Measurements from ENCODE around the gene SPATA16.

The SPATA16 gene

DNA sequence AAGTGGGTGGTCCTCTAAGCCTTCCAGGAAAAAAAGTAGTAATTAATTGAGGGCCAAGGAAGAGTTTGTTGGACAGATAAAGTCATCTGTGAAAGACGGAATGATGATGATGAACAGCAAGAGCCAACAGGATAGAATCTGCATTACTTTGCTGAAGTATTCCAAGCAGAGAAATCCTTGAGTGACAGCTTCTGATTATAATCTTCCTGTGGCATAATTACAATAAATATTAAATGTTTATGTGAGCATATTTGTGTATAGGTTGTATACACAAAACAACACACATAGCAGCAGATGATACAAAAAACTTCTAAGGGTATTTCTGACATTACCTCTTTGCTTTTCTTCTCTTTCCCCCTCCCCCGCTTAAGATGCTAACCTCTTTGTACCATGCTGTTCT is 147.6 kb downstream of the SPATA16 start:
- H3K9me3 ChIP-seq (ENCODE audit: control insufficient read depth, insufficient read depth, low read length): no peaks in the 10 kb centered on the region
- no peaks in the 10 kb centered on the region for H4K20me1 ChIP-seq (ENCODE audit: control insufficient read depth, insufficient read depth, low read depth, low read length)
- H3K27me3 ChIP-seq (ENCODE audit: control insufficient read depth, low read length): no peaks in the 10 kb centered on the region
- TF ChIP-seq EZH2phosphoT487 (IDR thresholded peaks at IDR 0.05; ENCODE audit: borderline replicate concordance, low read length) (no peak), CTCF (IDR thresholded peaks at IDR 0.05; ENCODE audit: low read depth, low read length, poor library complexity, severe bottlenecking) (no peak)
- H3K4me2 ChIP-seq (ENCODE audit: low read length): no peak overlapping the region
- no peaks in the 10 kb centered on the region for H3F3A ChIP-seq (ENCODE audit: control insufficient read depth, insufficient read depth)
- H3K36me3 ChIP-seq (ENCODE audit: control insufficient read depth, low read length): no peaks in the 10 kb centered on the region
- no peaks in the 10 kb centered on the region for H3K9me2 ChIP-seq (replicated peaks; ENCODE audit: control insufficient read depth, low read length)
- H3K4me3 ChIP-seq (ENCODE audit: low read length): no peak overlapping the region
- H3K27ac ChIP-seq (ENCODE audit: low read depth, low read length): no peak overlapping the region
- H3K79me2 ChIP-seq (ENCODE audit: control insufficient read depth, low read length): no peaks in the 10 kb centered on the region
- H3K4me1 ChIP-seq (ENCODE audit: control insufficient read depth, low read length): no peaks in the 10 kb centered on the region

GRCh38 chr3:172991424-172991996 is 149.5 kb downstream of the SPATA16 start:
- no peaks in the 10 kb centered on the region for H3K27me3 ChIP-seq (ENCODE audit: control insufficient read depth, low read length)
- H3K79me2 ChIP-seq (ENCODE audit: control insufficient read depth, low read length): no peaks in the 10 kb centered on the region
- H3F3A ChIP-seq (ENCODE audit: control insufficient read depth, insufficient read depth): no peaks in the 10 kb centered on the region
- H3K9me3 ChIP-seq (ENCODE audit: control insufficient read depth, insufficient read depth, low read length): no peaks in the 10 kb centered on the region
- H4K20me1 ChIP-seq (ENCODE audit: control insufficient read depth, insufficient read depth, low read depth, low read length): no peaks in the 10 kb centered on the region
- no peak overlapping the region for H3K4me3 ChIP-seq (ENCODE audit: low read length)
- H3K27ac ChIP-seq (ENCODE audit: low read depth, low read length): no peak overlapping the region
- TF ChIP-seq EZH2phosphoT487 (IDR thresholded peaks at IDR 0.05; ENCODE audit: borderline replicate concordance, low read length) (no peak), CTCF (IDR thresholded peaks at IDR 0.05; ENCODE audit: low read depth, low read length, poor library complexity, severe bottlenecking) (no peak)
- H3K4me1 ChIP-seq (ENCODE audit: control insufficient read depth, low read length): no peaks in the 10 kb centered on the region
- H3K9me2 ChIP-seq (replicated peaks; ENCODE audit: control insufficient read depth, low read length): no peaks in the 10 kb centered on the region
- H3K4me2 ChIP-seq (ENCODE audit: low read length): no peak overlapping the region
- H3K36me3 ChIP-seq (ENCODE audit: control insufficient read depth, low read length): no peaks in the 10 kb centered on the region

DNA sequence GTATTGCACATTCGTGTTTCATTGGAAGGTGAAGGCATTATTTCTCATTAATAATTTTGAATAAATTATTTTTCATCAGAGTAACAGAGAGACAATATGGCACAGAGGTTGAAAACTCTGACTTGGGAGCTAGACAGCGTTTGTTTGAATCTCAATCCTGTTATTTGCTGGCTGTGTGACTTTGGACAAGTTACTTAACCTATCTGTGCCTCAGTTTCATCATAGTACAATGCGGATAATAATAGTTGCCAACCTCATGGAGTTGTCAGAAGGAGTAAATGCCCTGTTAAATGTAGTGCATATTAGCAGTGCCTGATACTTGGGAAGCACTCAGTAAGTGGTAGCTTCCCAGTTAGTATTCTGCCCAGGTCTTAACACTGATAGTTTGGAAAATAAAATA is 151.7 kb downstream of the SPATA16 start:
- no peaks in the 10 kb centered on the region for H3K79me2 ChIP-seq (ENCODE audit: control insufficient read depth, low read length)
- no peak overlapping the region for H3K4me3 ChIP-seq (ENCODE audit: low read length)
- no peaks in the 10 kb centered on the region for H3F3A ChIP-seq (ENCODE audit: control insufficient read depth, insufficient read depth)
- TF ChIP-seq EZH2phosphoT487 (IDR thresholded peaks at IDR 0.05; ENCODE audit: borderline replicate concordance, low read length): no peak
- TF ChIP-seq CTCF (IDR thresholded peaks at IDR 0.05; ENCODE audit: low read depth, low read length, poor library complexity, severe bottlenecking): no peak
- no peak overlapping the region for H3K27ac ChIP-seq (ENCODE audit: low read depth, low read length)
- no peaks in the 10 kb centered on the region for H3K27me3 ChIP-seq (ENCODE audit: control insufficient read depth, low read length)
- H3K9me3 ChIP-seq (ENCODE audit: control insufficient read depth, insufficient read depth, low read length): no peaks in the 10 kb centered on the region
- H4K20me1 ChIP-seq (ENCODE audit: control insufficient read depth, insufficient read depth, low read depth, low read length): no peaks in the 10 kb centered on the region
- H3K36me3 ChIP-seq (ENCODE audit: control insufficient read depth, low read length): no peaks in the 10 kb centered on the region
- H3K9me2 ChIP-seq (replicated peaks; ENCODE audit: control insufficient read depth, low read length): no peaks in the 10 kb centered on the region
- no peak overlapping the region for H3K4me2 ChIP-seq (ENCODE audit: low read length)
- no peaks in the 10 kb centered on the region for H3K4me1 ChIP-seq (ENCODE audit: control insufficient read depth, low read length)

Data from DOHH2 (cell line).